ENCODE data around the gene TEX44. TPM values are rescaled to one million over a fixed set of nuclear protein-coding genes. Genes with fewer than 3 reads are reported as not detected.

The TEX44 gene
- total RNA-seq, 1 experiment from 2014 or later, result not detected

DNA sequence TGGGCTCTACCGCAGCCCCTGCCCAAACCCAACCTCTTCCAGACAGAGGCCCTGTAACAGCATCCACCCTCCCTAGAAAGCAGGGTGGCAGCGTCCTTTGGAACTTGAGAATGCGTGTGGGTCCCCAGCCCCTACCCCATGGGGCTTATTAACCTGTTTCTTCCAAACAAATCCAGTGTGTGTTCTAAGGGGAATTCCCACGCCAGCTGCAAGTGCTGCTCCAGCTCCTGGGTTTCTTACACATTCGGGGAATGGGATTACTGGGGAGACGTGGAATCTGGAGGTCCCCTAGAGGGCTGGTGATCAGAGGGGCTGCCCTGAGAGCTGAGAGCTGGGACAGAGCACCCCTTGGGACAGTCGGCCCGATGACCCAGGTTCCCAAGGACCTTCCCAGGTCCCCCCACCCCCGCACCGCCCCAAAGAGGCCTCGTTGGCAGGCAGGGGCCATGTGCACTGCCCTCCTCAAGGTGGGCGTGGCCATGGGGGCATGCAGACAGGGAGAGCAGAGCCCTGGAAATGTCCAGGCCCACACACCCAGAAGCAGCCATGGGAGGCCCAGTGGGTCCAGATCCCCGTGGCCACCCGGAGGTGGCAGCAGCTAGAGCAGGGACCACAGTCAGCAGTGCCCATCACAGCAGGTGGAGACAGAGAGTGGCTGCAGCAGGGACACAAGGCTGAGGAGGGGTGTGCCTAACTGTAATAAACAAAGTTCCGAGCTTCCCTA is 18.8 kb upstream of the TEX44 start (continued):
- TF ChIP-seq, protein P1, sequence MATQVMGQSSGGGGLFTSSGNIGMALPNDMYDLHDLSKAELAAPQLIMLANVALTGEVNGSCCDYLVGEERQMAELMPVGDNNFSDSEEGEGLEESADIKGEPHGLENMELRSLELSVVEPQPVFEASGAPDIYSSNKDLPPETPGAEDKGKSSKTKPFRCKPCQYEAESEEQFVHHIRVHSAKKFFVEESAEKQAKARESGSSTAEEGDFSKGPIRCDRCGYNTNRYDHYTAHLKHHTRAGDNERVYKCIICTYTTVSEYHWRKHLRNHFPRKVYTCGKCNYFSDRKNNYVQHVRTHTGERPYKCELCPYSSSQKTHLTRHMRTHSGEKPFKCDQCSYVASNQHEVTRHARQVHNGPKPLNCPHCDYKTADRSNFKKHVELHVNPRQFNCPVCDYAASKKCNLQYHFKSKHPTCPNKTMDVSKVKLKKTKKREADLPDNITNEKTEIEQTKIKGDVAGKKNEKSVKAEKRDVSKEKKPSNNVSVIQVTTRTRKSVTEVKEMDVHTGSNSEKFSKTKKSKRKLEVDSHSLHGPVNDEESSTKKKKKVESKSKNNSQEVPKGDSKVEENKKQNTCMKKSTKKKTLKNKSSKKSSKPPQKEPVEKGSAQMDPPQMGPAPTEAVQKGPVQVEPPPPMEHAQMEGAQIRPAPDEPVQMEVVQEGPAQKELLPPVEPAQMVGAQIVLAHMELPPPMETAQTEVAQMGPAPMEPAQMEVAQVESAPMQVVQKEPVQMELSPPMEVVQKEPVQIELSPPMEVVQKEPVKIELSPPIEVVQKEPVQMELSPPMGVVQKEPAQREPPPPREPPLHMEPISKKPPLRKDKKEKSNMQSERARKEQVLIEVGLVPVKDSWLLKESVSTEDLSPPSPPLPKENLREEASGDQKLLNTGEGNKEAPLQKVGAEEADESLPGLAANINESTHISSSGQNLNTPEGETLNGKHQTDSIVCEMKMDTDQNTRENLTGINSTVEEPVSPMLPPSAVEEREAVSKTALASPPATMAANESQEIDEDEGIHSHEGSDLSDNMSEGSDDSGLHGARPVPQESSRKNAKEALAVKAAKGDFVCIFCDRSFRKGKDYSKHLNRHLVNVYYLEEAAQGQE (IDR thresholded peaks at IDR 0.05; ENCODE audit: low read depth), result no peak
- TF ChIP-seq CBX3 (IDR thresholded peaks at IDR 0.05; ENCODE audit: low read depth) (no peak), SRF (IDR thresholded peaks at IDR 0.05; ENCODE audit: low read depth) (no peak)

GRCh38 chr2:231575612-231576256 is 16.9 kb upstream of the TEX44 start:
- no peaks in the 10 kb centered on the region for H3K9me3 ChIP-seq (ENCODE audit: control insufficient read depth in 1 of 2, insufficient read depth in 1 of 2, low read depth in 1 of 2, low read length in 2 of 2)
- H3K4me2 ChIP-seq (ENCODE audit: low read length), result no peak overlapping the region
- H2AFZ ChIP-seq (ENCODE audit: low read depth, low read length, poor library complexity, severe bottlenecking), result no peak overlapping the region
- no peak overlapping the region for H3K4me3 ChIP-seq (replicated peaks in 1 of 2; ENCODE audit: low read depth in 1 of 2, low read length in 2 of 2)
- no peaks in the 10 kb centered on the region for H4K20me1 ChIP-seq (ENCODE audit: insufficient read depth)
- no peak overlapping the region for H3K27ac ChIP-seq (ENCODE audit: low read depth, low read length)
- no TSS peak for BruUV-seq (replicated peaks)
- ChIA-PET RAD21 (ENCODE audit: low non-redundant PET in 1 of 2, low total read pairs in 2 of 2, uncharacterized antibody in 2 of 2, unreplicated experiment in 2 of 2) (no interaction called here), CTCF (no interaction called here), POLR2A (no interaction called here)
- no peaks in the 10 kb centered on the region for H3K9me2 ChIP-seq (ENCODE audit: insufficient read depth)
- no peaks in the 10 kb centered on the region for H3K4me1 ChIP-seq (ENCODE audit: control insufficient read depth in 1 of 2, insufficient read depth in 2 of 2, low read length in 2 of 2)
- TF ChIP-seq EZH2phosphoT487 (IDR thresholded peaks at IDR 0.05; ENCODE audit: borderline replicate concordance) (no peak), POLR2AphosphoS5 (IDR thresholded peaks at IDR 0.05; ENCODE audit: low read depth, low read length) (no peak)
- no peaks in the 10 kb centered on the region for H3K36me3 ChIP-seq (ENCODE audit: control insufficient read depth in 1 of 2, insufficient read depth in 2 of 2, low read length in 2 of 2)
- intact Hi-C loops (cut with micrococcal nuclease), result no loop called here
- H3K9ac ChIP-seq (ENCODE audit: low read length), result no peak overlapping the region
- no peaks in the 10 kb centered on the region for H3K27me3 ChIP-seq (ENCODE audit: insufficient read depth, low read length)
- ATAC-seq, result no peak
- no peak for DNase-seq (ENCODE audit: low read depth, low spot score)
- no peaks in the 10 kb centered on the region for H3K79me2 ChIP-seq (ENCODE audit: insufficient read depth, low read length)
